ENCODE results near the gene GAST.

DNA sequence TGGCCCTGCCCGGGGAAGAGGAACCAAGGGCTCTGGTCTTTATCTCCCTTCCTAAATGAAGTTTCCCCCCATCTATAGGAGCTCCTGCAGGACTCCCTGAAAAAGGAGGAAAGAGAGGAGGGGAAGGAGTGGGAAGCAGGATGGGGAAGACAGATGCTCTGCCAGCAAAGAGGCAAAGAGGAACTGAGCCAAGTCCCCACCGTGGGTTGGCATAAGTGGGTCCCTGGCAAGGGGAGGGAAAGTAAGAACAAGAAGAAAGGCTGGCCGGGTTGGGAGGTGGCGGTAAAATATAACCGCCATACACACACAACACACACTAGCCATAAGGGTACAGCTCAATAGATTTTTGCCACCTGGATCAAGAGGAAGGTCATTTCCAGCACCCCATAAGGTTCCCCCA is 29.5 kb upstream of the GAST start:
- no peak for TF ChIP-seq EP300 (IDR thresholded peaks at IDR 0.05; ENCODE audit: low read depth)
- no peak for TF ChIP-seq POLR2A (IDR thresholded peaks at IDR 0.05)
- TF ChIP-seq, protein P1, sequence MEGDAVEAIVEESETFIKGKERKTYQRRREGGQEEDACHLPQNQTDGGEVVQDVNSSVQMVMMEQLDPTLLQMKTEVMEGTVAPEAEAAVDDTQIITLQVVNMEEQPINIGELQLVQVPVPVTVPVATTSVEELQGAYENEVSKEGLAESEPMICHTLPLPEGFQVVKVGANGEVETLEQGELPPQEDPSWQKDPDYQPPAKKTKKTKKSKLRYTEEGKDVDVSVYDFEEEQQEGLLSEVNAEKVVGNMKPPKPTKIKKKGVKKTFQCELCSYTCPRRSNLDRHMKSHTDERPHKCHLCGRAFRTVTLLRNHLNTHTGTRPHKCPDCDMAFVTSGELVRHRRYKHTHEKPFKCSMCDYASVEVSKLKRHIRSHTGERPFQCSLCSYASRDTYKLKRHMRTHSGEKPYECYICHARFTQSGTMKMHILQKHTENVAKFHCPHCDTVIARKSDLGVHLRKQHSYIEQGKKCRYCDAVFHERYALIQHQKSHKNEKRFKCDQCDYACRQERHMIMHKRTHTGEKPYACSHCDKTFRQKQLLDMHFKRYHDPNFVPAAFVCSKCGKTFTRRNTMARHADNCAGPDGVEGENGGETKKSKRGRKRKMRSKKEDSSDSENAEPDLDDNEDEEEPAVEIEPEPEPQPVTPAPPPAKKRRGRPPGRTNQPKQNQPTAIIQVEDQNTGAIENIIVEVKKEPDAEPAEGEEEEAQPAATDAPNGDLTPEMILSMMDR (IDR thresholded peaks at IDR 0.05), result no peak
- no peak for TF ChIP-seq POLR2AphosphoS5 (IDR thresholded peaks at IDR 0.05)

Measured in transverse colon (tissue), 4 donors.